WTC11 (cell line): Measurements from ENCODE around the gene AWAT1. TPM values are rescaled to one million over a fixed set of nuclear protein-coding genes. Genes with fewer than 3 reads are reported as not detected.

Experiments
- ATAC-seq: fragments of 200-7000 bp; cut with Tn5 transposase; 2 replicates; pipeline ENCODE4 v1.10.0; 2021; ENCODE audit warnings: mild to moderate bottlenecking, moderate library complexity
- CTCF ChIA-PET: fragments of 300-600 bp; sonication (Branson Sonifier 250); formaldehyde crosslinking; loops from one replicate; lab custom pipeline; 2021; ENCODE audit warnings: antibody characterized with exemption; lab: Charles Lee
- POLR2A ChIA-PET: fragments of 350-600 bp; sonication (Branson Sonifier 250); formaldehyde crosslinking; loops from one replicate; lab custom pipeline; 2021; ENCODE audit warnings: antibody characterized with exemption; lab: Charles Lee
- DNase-seq: peaks from one replicate; pipeline ENCODE4 v3.0.0; 2021; ENCODE audit warnings: low spot score
- H3K27ac Mint-ChIP-seq: 2 replicates; pipeline ENCODE4 v1.8.0; 2021; ENCODE audit warnings: mixed read lengths
- H3K27me3 Mint-ChIP-seq: 2 replicates; pipeline ENCODE4 v1.8.0; 2021; ENCODE audit warnings: low read depth, mild to moderate bottlenecking, moderate library complexity, mixed read lengths
- H3K36me3 Mint-ChIP-seq: 2 replicates; pipeline ENCODE4 v1.8.0; 2021; ENCODE audit warnings: mixed read lengths
- H3K4me1 Mint-ChIP-seq: 2 replicates; pipeline ENCODE4 v1.8.0; 2022; ENCODE audit warnings: mixed read lengths
- H3K4me3 Mint-ChIP-seq: 2 replicates; pipeline ENCODE4 v1.8.0; 2021; ENCODE audit warnings: mild to moderate bottlenecking, moderate library complexity, mixed read lengths
- H3K9me3 Mint-ChIP-seq: 2 replicates; pipeline ENCODE4 v1.8.0; 2021; ENCODE audit warnings: mixed read lengths
- ATF1 ChIP-seq: sonication (generic); formaldehyde crosslinking; IDR thresholded peaks from 2 replicates; pipeline ENCODE4 v1.8.1; 2023; ENCODE audit warnings: mild to moderate bottlenecking, moderate library complexity, missing genetic modification reagents
- ESRRA ChIP-seq: sonication (generic); formaldehyde crosslinking; IDR thresholded peaks from 2 replicates; pipeline ENCODE4 v1.8.1; 2022; ENCODE audit warnings: mild to moderate bottlenecking, missing genetic modification reagents, borderline replicate concordance
- FOXJ3 ChIP-seq: sonication (generic); formaldehyde crosslinking; IDR thresholded peaks from 2 replicates; pipeline ENCODE4 v1.9.0; 2021; ENCODE audit warnings: missing genetic modification reagents, mild to moderate bottlenecking, borderline replicate concordance
- FOXP1 ChIP-seq: sonication (generic); formaldehyde crosslinking; IDR thresholded peaks from 2 replicates; pipeline ENCODE4 v1.8.0; 2022; ENCODE audit warnings: missing genetic modification reagents, mild to moderate bottlenecking, moderate library complexity, borderline replicate concordance
- JAZF1 ChIP-seq: fragments of 250-450 bp; sonication (Bioruptor Pico); IDR thresholded peaks from 2 replicates; pipeline ENCODE4 v1.9.0; 2021; ENCODE audit warnings: moderate library complexity, mild to moderate bottlenecking, inconsistent platforms
- NFE2L1 ChIP-seq: sonication (generic); formaldehyde crosslinking; IDR thresholded peaks from 2 replicates; pipeline ENCODE4 v1.8.1; 2023; ENCODE audit warnings: missing genetic modification reagents
- SMAD3 ChIP-seq: sonication (generic); formaldehyde crosslinking; IDR thresholded peaks from 2 replicates; pipeline ENCODE4 v1.8.0; 2022; ENCODE audit warnings: missing genetic modification reagents, mild to moderate bottlenecking, borderline replicate concordance
- ZBTB21 ChIP-seq: sonication (generic); formaldehyde crosslinking; IDR thresholded peaks from 2 replicates; pipeline ENCODE4 v1.8.1; 2023; ENCODE audit warnings: mild to moderate bottlenecking, missing genetic modification reagents, borderline replicate concordance
- ZNF219 ChIP-seq: sonication (generic); formaldehyde crosslinking; IDR thresholded peaks from 2 replicates; pipeline ENCODE4 v1.8.0; 2023; ENCODE audit warnings: missing genetic modification reagents, mild to moderate bottlenecking, borderline replicate concordance
- ZNF232 ChIP-seq: sonication (generic); formaldehyde crosslinking; IDR thresholded peaks from 2 replicates; pipeline ENCODE4 v1.8.0; 2022; ENCODE audit warnings: mild to moderate bottlenecking, missing genetic modification reagents
- ZNF396 ChIP-seq: fragments of 250-450 bp; sonication (Bioruptor Pico); IDR thresholded peaks from 2 replicates; pipeline ENCODE4 v1.8.0; 2021; ENCODE audit warnings: mild to moderate bottlenecking, moderate library complexity, borderline replicate concordance
- total RNA-seq: library from RNA; stranded (reverse); gene quantifications from 3 replicates; pipeline ENCODE4 v1.2.3, GENCODE V29; 2021
- TF ChIP-seq, protein P1 (sequence below): sonication (generic); formaldehyde crosslinking; conservative IDR thresholded peaks from 2 replicates; pipeline ENCODE4 v1.8.1; 2023; ENCODE audit warnings: mild to moderate bottlenecking, low read depth, missing genetic modification reagents, moderate library complexity
- TF ChIP-seq, protein P2 (sequence below): sonication (generic); formaldehyde crosslinking; conservative IDR thresholded peaks from 2 replicates; pipeline ENCODE4 v1.8.1; 2022; ENCODE audit warnings: mild to moderate bottlenecking, missing genetic modification reagents
- TF ChIP-seq, protein P3 (sequence below): sonication (generic); formaldehyde crosslinking; IDR thresholded peaks from 2 replicates; pipeline ENCODE4 v1.8.1; 2022; ENCODE audit warnings: low read depth, mild to moderate bottlenecking, moderate library complexity, missing genetic modification reagents, borderline replicate concordance
- TF ChIP-seq, protein P4 (sequence below): sonication (generic); formaldehyde crosslinking; IDR thresholded peaks from 2 replicates; pipeline ENCODE4 v1.8.0; 2022; ENCODE audit warnings: mild to moderate bottlenecking, missing genetic modification reagents
- TF ChIP-seq, protein P5 (sequence below): sonication (generic); formaldehyde crosslinking; IDR thresholded peaks from 2 replicates; pipeline ENCODE4 v1.8.1; 2023; ENCODE audit warnings: mild to moderate bottlenecking, missing genetic modification reagents
- TF ChIP-seq, protein P6 (sequence below): sonication (generic); formaldehyde crosslinking; IDR thresholded peaks from 2 replicates; pipeline ENCODE4 v1.8.1; 2023; ENCODE audit warnings: mild to moderate bottlenecking, missing genetic modification reagents
- TF ChIP-seq, protein P7 (sequence below): sonication (generic); formaldehyde crosslinking; IDR thresholded peaks from 2 replicates; pipeline ENCODE4 v1.8.0; 2023; ENCODE audit warnings: missing genetic modification reagents

Gene AWAT1
- total RNA-seq, 1 experiment from 2014 or later, result not detected

DNA sequence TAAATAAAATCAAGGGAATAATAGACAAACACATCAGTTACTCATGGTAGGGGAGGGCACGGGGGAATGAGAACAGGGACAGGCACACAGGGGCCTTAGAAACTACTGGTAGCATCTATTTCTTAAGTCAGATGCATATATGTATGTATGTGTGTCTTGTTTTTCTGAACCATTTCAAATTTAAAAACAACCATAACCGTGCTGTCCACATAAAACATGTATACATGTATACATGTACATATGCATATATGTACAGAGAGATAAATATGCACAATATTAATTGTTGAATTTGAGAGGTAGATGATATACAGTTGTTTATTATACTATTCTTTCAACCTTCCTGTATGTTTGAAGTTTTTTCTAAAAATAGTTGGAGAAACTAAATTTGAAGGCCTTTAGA is 7.8 kb upstream of the AWAT1 start:
- no peak for DNase-seq
- no peaks in the 10 kb centered on the region for H3K27me3 Mint-ChIP-seq
- TF ChIP-seq, protein P1, sequence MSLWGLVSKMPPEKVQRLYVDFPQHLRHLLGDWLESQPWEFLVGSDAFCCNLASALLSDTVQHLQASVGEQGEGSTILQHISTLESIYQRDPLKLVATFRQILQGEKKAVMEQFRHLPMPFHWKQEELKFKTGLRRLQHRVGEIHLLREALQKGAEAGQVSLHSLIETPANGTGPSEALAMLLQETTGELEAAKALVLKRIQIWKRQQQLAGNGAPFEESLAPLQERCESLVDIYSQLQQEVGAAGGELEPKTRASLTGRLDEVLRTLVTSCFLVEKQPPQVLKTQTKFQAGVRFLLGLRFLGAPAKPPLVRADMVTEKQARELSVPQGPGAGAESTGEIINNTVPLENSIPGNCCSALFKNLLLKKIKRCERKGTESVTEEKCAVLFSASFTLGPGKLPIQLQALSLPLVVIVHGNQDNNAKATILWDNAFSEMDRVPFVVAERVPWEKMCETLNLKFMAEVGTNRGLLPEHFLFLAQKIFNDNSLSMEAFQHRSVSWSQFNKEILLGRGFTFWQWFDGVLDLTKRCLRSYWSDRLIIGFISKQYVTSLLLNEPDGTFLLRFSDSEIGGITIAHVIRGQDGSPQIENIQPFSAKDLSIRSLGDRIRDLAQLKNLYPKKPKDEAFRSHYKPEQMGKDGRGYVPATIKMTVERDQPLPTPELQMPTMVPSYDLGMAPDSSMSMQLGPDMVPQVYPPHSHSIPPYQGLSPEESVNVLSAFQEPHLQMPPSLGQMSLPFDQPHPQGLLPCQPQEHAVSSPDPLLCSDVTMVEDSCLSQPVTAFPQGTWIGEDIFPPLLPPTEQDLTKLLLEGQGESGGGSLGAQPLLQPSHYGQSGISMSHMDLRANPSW (CRISPR knock-in tag), result no peak
- TF ChIP-seq ZNF232 (CRISPR knock-in tag) (no peak), FOXJ3 (CRISPR knock-in tag) (no peak)
- TF ChIP-seq, all 79 proteins: peak for 0
- no peaks in the 10 kb centered on the region for H3K36me3 Mint-ChIP-seq
- no peak overlapping the region for H3K4me3 Mint-ChIP-seq
- POLR2A ChIA-PET, result no interaction called here
- H3K9me3 Mint-ChIP-seq, result no peaks in the 10 kb centered on the region
- no peaks in the 10 kb centered on the region for H3K4me1 Mint-ChIP-seq
- no peak overlapping the region for H3K27ac Mint-ChIP-seq
- CTCF ChIA-PET, result no interaction called here
- no peak for ATAC-seq

DNA sequence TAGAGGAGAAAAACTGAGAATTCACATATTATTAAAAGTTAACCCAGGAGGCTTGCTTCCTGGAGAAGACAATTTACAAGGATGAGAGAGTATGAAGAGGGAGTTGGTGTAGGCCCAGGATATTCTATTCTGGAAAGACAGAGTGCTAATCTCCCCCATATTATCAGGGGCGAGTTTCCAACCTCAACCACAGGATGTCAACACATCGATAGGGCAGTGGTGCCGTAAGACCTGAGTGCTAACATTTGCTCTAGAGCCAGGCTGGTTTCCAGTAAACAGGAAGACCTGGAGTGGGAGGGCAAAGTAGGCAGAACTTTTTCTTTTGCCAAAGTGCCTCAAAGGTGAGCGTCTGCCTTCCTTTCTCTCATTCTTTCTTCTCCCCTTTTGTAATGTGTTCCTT is 2.8 kb upstream of the AWAT1 start:
- DNase-seq (no peak), ATAC-seq (no peak)
- Mint-ChIP-seq H3K27ac (no peak overlapping the region), H3K9me3 (no peaks in the 10 kb centered on the region), H3K27me3 (no peaks in the 10 kb centered on the region; the same call in 1 of the 2 replicates), H3K4me1 (peaks cover 2% of the 10 kb centered on the region; the same call in 1 of the 2 replicates), H3K4me3 (no peak overlapping the region), H3K36me3 (no peaks in the 10 kb centered on the region)
- TF ChIP-seq ATF1 (CRISPR knock-in tag) (no peak), ESRRA (CRISPR knock-in tag) (no peak), JAZF1 (CRISPR knock-in tag) (no peak), FOXP1 (CRISPR knock-in tag) (no peak), ZNF219 (no peak), FOXJ3 (CRISPR knock-in tag) (no peak), ZBTB21 (CRISPR knock-in tag) (no peak)
- TF ChIP-seq, protein P2, sequence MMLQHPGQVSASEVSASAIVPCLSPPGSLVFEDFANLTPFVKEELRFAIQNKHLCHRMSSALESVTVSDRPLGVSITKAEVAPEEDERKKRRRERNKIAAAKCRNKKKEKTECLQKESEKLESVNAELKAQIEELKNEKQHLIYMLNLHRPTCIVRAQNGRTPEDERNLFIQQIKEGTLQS (CRISPR knock-in tag), result no peak
- TF ChIP-seq, protein P3, sequence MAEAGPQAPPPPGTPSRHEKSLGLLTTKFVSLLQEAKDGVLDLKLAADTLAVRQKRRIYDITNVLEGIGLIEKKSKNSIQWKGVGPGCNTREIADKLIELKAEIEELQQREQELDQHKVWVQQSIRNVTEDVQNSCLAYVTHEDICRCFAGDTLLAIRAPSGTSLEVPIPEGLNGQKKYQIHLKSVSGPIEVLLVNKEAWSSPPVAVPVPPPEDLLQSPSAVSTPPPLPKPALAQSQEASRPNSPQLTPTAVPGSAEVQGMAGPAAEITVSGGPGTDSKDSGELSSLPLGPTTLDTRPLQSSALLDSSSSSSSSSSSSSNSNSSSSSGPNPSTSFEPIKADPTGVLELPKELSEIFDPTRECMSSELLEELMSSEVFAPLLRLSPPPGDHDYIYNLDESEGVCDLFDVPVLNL (CRISPR knock-in tag), result no peak
- TF ChIP-seq, protein P4, sequence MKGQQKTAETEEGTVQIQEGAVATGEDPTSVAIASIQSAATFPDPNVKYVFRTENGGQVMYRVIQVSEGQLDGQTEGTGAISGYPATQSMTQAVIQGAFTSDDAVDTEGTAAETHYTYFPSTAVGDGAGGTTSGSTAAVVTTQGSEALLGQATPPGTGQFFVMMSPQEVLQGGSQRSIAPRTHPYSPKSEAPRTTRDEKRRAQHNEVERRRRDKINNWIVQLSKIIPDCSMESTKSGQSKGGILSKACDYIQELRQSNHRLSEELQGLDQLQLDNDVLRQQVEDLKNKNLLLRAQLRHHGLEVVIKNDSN (CRISPR knock-in tag), result no peak
- ChIA-PET CTCF (no interaction called here), POLR2A (no interaction called here)

DNA sequence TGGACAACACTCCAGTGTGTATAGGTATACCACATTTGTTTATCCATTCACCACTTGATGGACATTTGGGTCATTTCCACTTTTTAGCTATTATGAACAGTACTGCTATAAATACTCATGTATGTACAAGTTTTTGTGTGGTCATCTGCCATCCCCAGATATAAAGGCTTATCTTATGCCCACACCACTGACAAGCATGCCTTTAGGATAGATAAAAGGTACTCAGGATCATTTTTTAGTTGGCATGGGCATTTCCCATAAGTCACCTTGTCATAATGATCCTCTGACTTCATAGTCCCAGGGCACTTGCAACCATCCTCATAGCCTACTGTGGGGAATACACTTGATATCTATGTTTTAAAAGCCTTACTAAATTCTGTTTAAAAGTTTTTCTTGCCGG is 6.3 kb downstream of the AWAT1 start:
- DNase-seq (no peak), ATAC-seq (no peak)
- H3K9me3 Mint-ChIP-seq, result no peaks in the 10 kb centered on the region
- no peaks in the 10 kb centered on the region for H3K36me3 Mint-ChIP-seq
- H3K27ac Mint-ChIP-seq, result no peak overlapping the region
- no peak overlapping the region for H3K4me3 Mint-ChIP-seq
- ChIA-PET CTCF (no interaction called here), POLR2A (no interaction called here)
- no peaks in the 10 kb centered on the region for H3K27me3 Mint-ChIP-seq
- H3K4me1 Mint-ChIP-seq, result peaks cover 13% of the 10 kb centered on the region
- TF ChIP-seq SMAD3 (CRISPR knock-in tag), result no peak
- TF ChIP-seq ZNF219, result no peak
- TF ChIP-seq, protein P5, sequence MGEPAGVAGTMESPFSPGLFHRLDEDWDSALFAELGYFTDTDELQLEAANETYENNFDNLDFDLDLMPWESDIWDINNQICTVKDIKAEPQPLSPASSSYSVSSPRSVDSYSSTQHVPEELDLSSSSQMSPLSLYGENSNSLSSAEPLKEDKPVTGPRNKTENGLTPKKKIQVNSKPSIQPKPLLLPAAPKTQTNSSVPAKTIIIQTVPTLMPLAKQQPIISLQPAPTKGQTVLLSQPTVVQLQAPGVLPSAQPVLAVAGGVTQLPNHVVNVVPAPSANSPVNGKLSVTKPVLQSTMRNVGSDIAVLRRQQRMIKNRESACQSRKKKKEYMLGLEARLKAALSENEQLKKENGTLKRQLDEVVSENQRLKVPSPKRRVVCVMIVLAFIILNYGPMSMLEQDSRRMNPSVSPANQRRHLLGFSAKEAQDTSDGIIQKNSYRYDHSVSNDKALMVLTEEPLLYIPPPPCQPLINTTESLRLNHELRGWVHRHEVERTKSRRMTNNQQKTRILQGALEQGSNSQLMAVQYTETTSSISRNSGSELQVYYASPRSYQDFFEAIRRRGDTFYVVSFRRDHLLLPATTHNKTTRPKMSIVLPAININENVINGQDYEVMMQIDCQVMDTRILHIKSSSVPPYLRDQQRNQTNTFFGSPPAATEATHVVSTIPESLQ (CRISPR knock-in tag), result no peak
- TF ChIP-seq, protein P6, sequence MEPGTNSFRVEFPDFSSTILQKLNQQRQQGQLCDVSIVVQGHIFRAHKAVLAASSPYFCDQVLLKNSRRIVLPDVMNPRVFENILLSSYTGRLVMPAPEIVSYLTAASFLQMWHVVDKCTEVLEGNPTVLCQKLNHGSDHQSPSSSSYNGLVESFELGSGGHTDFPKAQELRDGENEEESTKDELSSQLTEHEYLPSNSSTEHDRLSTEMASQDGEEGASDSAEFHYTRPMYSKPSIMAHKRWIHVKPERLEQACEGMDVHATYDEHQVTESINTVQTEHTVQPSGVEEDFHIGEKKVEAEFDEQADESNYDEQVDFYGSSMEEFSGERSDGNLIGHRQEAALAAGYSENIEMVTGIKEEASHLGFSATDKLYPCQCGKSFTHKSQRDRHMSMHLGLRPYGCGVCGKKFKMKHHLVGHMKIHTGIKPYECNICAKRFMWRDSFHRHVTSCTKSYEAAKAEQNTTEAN (CRISPR knock-in tag), result no peak
- no peak for TF ChIP-seq NFE2L1 (CRISPR knock-in tag)
- TF ChIP-seq, protein P7, sequence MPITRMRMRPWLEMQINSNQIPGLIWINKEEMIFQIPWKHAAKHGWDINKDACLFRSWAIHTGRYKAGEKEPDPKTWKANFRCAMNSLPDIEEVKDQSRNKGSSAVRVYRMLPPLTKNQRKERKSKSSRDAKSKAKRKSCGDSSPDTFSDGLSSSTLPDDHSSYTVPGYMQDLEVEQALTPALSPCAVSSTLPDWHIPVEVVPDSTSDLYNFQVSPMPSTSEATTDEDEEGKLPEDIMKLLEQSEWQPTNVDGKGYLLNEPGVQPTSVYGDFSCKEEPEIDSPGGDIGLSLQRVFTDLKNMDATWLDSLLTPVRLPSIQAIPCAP, result no peak
- TF ChIP-seq ZNF396, result no peak
